ENCODE results near the gene RYR1.

- TF ChIP-seq POLR2A (IDR thresholded peaks at IDR 0.05; ENCODE audit: low read depth, low read length), result no peak
- no peak for TF ChIP-seq CTCF (IDR thresholded peaks at IDR 0.05 in 2 of 3, conservative IDR thresholded peaks at IDR 0.05 in 1 of 3; ENCODE audit: control insufficient read depth in 2 of 3, extremely low read depth in 1 of 3, insufficient read depth in 1 of 3, low read depth in 3 of 3, low read length in 3 of 3)
- no peak for TF ChIP-seq CBX5 (IDR thresholded peaks at IDR 0.05; ENCODE audit: low read depth)
- no peak for TF ChIP-seq ESRRA (IDR thresholded peaks at IDR 0.05; ENCODE audit: low read length)
- TF ChIP-seq CEBPB (IDR thresholded peaks at IDR 0.05; ENCODE audit: borderline replicate concordance in 1 of 2, low read depth in 2 of 2, low read length in 2 of 2), result no peak
Measured at GRCh38 chr19:38542040-38542439, 108.5 kb downstream of the RYR1 start.
